HG03571 (cell line): ENCODE measurements around the gene PRSS50.

Experiments used
- ATAC-seq: cut with Tn5 transposase; IDR thresholded peaks from one replicate; pipeline ENCODE4 v1.9.1; 2021; ENCODE audit not compliant: unreplicated experiment

Gene PRSS50

GRCh38 chr3:46725621-46726314, 8.1 kb upstream of the PRSS50 start:
- no peak for ATAC-seq

- no peak for ATAC-seq
Measured at GRCh38 chr3:46724424-46724823, 6.8 kb upstream of the PRSS50 start.

- ATAC-seq, result no peak
Measured at GRCh38 chr3:46722443-46722842, 4.8 kb upstream of the PRSS50 start.

- ATAC-seq, result no peak
Measured at GRCh38 chr3:46721009-46721408, 3.3 kb upstream of the PRSS50 start.

GRCh38 chr3:46719735-46720271, 2.1 kb upstream of the PRSS50 start:
- ATAC-seq, result no peak

- no peak for ATAC-seq
Measured at GRCh38 chr3:46719044-46719565, 1.4 kb upstream of the PRSS50 start.

- ATAC-seq, result no peak
Measured at GRCh38 chr3:46716461-46717441, 918 bp downstream of the PRSS50 start.

GRCh38 chr3:46715507-46716175, 2.0 kb downstream of the PRSS50 start:
- no peak for ATAC-seq

GRCh38 chr3:46714728-46715506, 2.8 kb downstream of the PRSS50 start:
- ATAC-seq, result no peak

GRCh38 chr3:46713898-46714552, 3.6 kb downstream of the PRSS50 start:
- no peak for ATAC-seq

GRCh38 chr3:46713050-46713897, 4.4 kb downstream of the PRSS50 start:
- ATAC-seq, result no peak

GRCh38 chr3:46712191-46713049, 5.2 kb downstream of the PRSS50 start:
- no peak for ATAC-seq

GRCh38 chr3:46711760-46712159, 5.9 kb downstream of the PRSS50 start:
- ATAC-seq, result no peak

- ATAC-seq, result no peak
Measured at GRCh38 chr3:46711305-46711704, 6.4 kb downstream of the PRSS50 start.

GRCh38 chr3:46710671-46711295, 6.9 kb downstream of the PRSS50 start:
- ATAC-seq, result no peak

- no peak for ATAC-seq
Measured at GRCh38 chr3:46710229-46710628, 7.4 kb downstream of the PRSS50 start.

- no peak for ATAC-seq
Measured at GRCh38 chr3:46709721-46710120, 7.9 kb downstream of the PRSS50 start.
